Liver (tissue), 9 donors: ENCODE measurements around the gene AKAP13. TPM values are rescaled to one million over a fixed set of nuclear protein-coding genes. Genes with fewer than 3 reads are reported as not detected.

ENCODE experiments used
- DNase-seq: peaks from one replicate; pipeline ENCODE4 v3.0.0-alpha.2; 2017; ENCODE audit warnings: low spot score
- H3K27ac ChIP-seq, 2 donors: one replicate each; pipeline ENCODE4 v1.7.0; 2013; ENCODE audit warnings: inconsistent platforms in 2 of 2, low read length in 2 of 2, control low read depth in 1 of 2, low read depth in 1 of 2, mild to moderate bottlenecking in 1 of 2
- H3K27me3 ChIP-seq, 4 donors: one replicate each; pipeline versions ENCODE4 v1.6.1 to v1.7.0; 2013; ENCODE audit warnings: low read length in 3 of 4, inconsistent platforms in 1 of 4, mild to moderate bottlenecking in 1 of 4, moderate library complexity in 1 of 4; ENCODE audit not compliant: control insufficient read depth in 4 of 4, insufficient read depth in 4 of 4
- H3K36me3 ChIP-seq, 4 donors: one replicate each; pipeline versions ENCODE4 v1.6.1 to v1.7.0; 2013; ENCODE audit warnings: low read length in 3 of 4, mild to moderate bottlenecking in 3 of 4, low read depth in 1 of 4, moderate library complexity in 1 of 4; ENCODE audit not compliant: control insufficient read depth in 4 of 4, insufficient read depth in 3 of 4
- H3K4me1 ChIP-seq, 4 donors: one replicate each; pipeline versions ENCODE4 v1.6.1 to v1.7.0; 2013; ENCODE audit warnings: low read length in 3 of 4, mild to moderate bottlenecking in 3 of 4, moderate library complexity in 1 of 4; ENCODE audit not compliant: control insufficient read depth in 4 of 4, insufficient read depth in 4 of 4
- H3K4me3 ChIP-seq, 3 donors: one replicate each; pipeline versions ENCODE4 v1.6.1 to v1.7.0; 2013; ENCODE audit warnings: low read length in 3 of 3, control low read depth in 1 of 3, low read depth in 1 of 3, mild to moderate bottlenecking in 1 of 3
- H3K9ac ChIP-seq, 2 donors: one replicate each; pipeline ENCODE4 v1.7.0; 2013; ENCODE audit warnings: low read length in 2 of 2, mild to moderate bottlenecking in 2 of 2, moderate library complexity in 2 of 2, control low read depth in 1 of 2, low read depth in 1 of 2
- H3K9me3 ChIP-seq, 4 donors: one replicate each; pipeline versions ENCODE4 v1.6.1 to v1.7.0; 2013; ENCODE audit warnings: low read length in 3 of 4; ENCODE audit not compliant: control insufficient read depth in 4 of 4
- ATF3 ChIP-seq: IDR thresholded peaks from 2 replicates; pipeline ENCODE4 v1.6.1; 2016; ENCODE audit warnings: antibody characterized with exemption
- CTCF ChIP-seq: fragments of 150-350 bp; IDR thresholded peaks from 2 replicates; pipeline ENCODE4 v1.5.1; 2017; ENCODE audit warnings: improper control_type of control experiment, low read depth, low read length; ENCODE audit not compliant: missing input control
- EGR1 ChIP-seq, 2 donors: IDR thresholded peaks; 2 replicates each; pipeline ENCODE4 v1.6.1; 2016 to 2018; ENCODE audit warnings: antibody characterized with exemption in 2 of 2, low read depth in 2 of 2
- FOXA1 ChIP-seq: IDR thresholded peaks from 2 replicates; pipeline ENCODE4 v1.6.1; 2016; ENCODE audit warnings: antibody characterized with exemption
- FOXA2 ChIP-seq: IDR thresholded peaks from 2 replicates; pipeline ENCODE4 v1.6.1; 2016; ENCODE audit warnings: antibody characterized with exemption
- GABPA ChIP-seq, 2 donors: IDR thresholded peaks in 1 of 2; conservative IDR thresholded peaks in 1 of 2; 2 replicates each; pipeline ENCODE4 v1.6.1; 2016; ENCODE audit warnings: antibody characterized with exemption in 2 of 2, mild to moderate bottlenecking in 1 of 2, moderate library complexity in 1 of 2
- HNF4A ChIP-seq, 2 donors: conservative IDR thresholded peaks; 2 replicates each; pipeline ENCODE4 v1.6.1; 2016; ENCODE audit warnings: antibody characterized with exemption in 2 of 2, mild to moderate bottlenecking in 2 of 2
- HNF4G ChIP-seq: IDR thresholded peaks from 2 replicates; pipeline ENCODE4 v1.6.1; 2016; ENCODE audit warnings: antibody characterized with exemption
- JUND ChIP-seq, 2 donors: IDR thresholded peaks; 2 replicates each; pipeline ENCODE4 v1.6.1; 2016; ENCODE audit warnings: antibody characterized with exemption in 2 of 2
- NR2F2 ChIP-seq: IDR thresholded peaks from 2 replicates; pipeline ENCODE4 v1.6.1; 2016; ENCODE audit warnings: antibody characterized with exemption
- RAD21 ChIP-seq, 2 donors: IDR thresholded peaks; 2 replicates each; pipeline ENCODE4 v1.6.1; 2016; ENCODE audit warnings: antibody characterized with exemption in 2 of 2, mild to moderate bottlenecking in 2 of 2
- REST ChIP-seq: IDR thresholded peaks from 2 replicates; pipeline ENCODE4 v1.6.1; 2016; ENCODE audit warnings: antibody characterized with exemption, mild to moderate bottlenecking
- RXRA ChIP-seq, 2 donors: IDR thresholded peaks; 2 replicates each; pipeline ENCODE4 v1.6.1; 2017 to 2018; ENCODE audit warnings: antibody characterized with exemption in 2 of 2, mild to moderate bottlenecking in 1 of 2
- SP1 ChIP-seq: IDR thresholded peaks from 2 replicates; pipeline ENCODE4 v1.6.1; 2018; ENCODE audit warnings: antibody characterized with exemption, mild to moderate bottlenecking
- TAF1 ChIP-seq: conservative IDR thresholded peaks from 2 replicates; pipeline ENCODE4 v1.6.1; 2016; ENCODE audit warnings: antibody characterized with exemption, mild to moderate bottlenecking
- WGBS: extraction: QIAGEN DNeasy Blood & Tissue Kit; methylation state at CpG from one replicate; pipeline ENCODE4 v1.1.7; 2013; 5-methylcytosine and 5-hydroxymethylcytosine counted together
- polyA plus RNA-seq, 2 donors: library from polyadenylated mRNA; stranded (reverse) in 1 of 2; unstranded in 1 of 2; fragments of 200-250 nt in 1 of 2; fragments of >200 nt in 1 of 2; fragmentation: Nextera tagmentation in 1 of 2; extraction: Ambion mirVana in 1 of 2; gene quantifications; one replicate each; pipeline versions ENCODE4 v1.2.1 to v1.2.3, GENCODE V29; 2013 to 2015
- total RNA-seq, 2 donors: library from RNA; depleted of rRNA; stranded (reverse); fragments of >200 nt; gene quantifications; one replicate each; pipeline ENCODE4 v1.2.3, GENCODE V29; 2014
- donor health status: healthy.
- donor health status: healthy.
- donor health status: healthy.
- donor health status: healthy.
- donor health status: healthy.

Gene AKAP13
- total and polyA plus RNA-seq, 4 donors, result 18.6 to 92.3 (median 37.4) TPM

GRCh38 chr15:85429522-85429921 lies 49.1 kb downstream of the AKAP13 start:
- Histone ChIP-seq H3K27me3 (no peaks in the 10 kb centered on the region), H3K9ac (no peak overlapping the region), H3K9me3 (no peaks in the 10 kb centered on the region), H3K4me1 (peaks cover 0 to 4% (median 1%) of the 10 kb centered on the region in 4 donors), H3K27ac (no peak overlapping the region), H3K36me3 (no peaks in the 10 kb centered on the region), H3K4me3 (no peak overlapping the region)
- 98% methylated on average over 3 of the region's 3 CpGs for WGBS
- no peak for DNase-seq
- no peak for TF ChIP-seq FOXA2
- no peak for TF ChIP-seq TAF1
- no peak for TF ChIP-seq EGR1 (IDR thresholded peaks at IDR 0.05; ENCODE audit: low read depth in 2 of 2)
- TF ChIP-seq REST, result no peak
- TF ChIP-seq CTCF, result no peak
- no peak for TF ChIP-seq JUND (IDR thresholded peaks at IDR 0.05)
- no peak for TF ChIP-seq FOXA1
- TF ChIP-seq GABPA (IDR thresholded peaks at IDR 0.05 in 1 of 2, conservative IDR thresholded peaks at IDR 0.05 in 1 of 2), result no peak
- TF ChIP-seq HNF4A (conservative IDR thresholded peaks at IDR 0.05), result no peak
- TF ChIP-seq SP1, result no peak
- TF ChIP-seq ATF3, result no peak
- no peak for TF ChIP-seq NR2F2
- no peak for TF ChIP-seq HNF4G
- no peak for TF ChIP-seq RAD21 (IDR thresholded peaks at IDR 0.05)

- no peak overlapping the region for H3K27ac ChIP-seq
- TF ChIP-seq RXRA (IDR thresholded peaks at IDR 0.05), result no peak
- DNase-seq, result no peak
- peaks cover 0 to 4% (median 1%) of the 10 kb centered on the region in 4 donors for H3K4me1 ChIP-seq
- no peak overlapping the region for H3K9ac ChIP-seq
- no peaks in the 10 kb centered on the region for H3K27me3 ChIP-seq
- H3K4me3 ChIP-seq, result no peak overlapping the region
- 93% methylated on average over 6 of the region's 6 CpGs for WGBS
- no peaks in the 10 kb centered on the region for H3K36me3 ChIP-seq
- no peaks in the 10 kb centered on the region for H3K9me3 ChIP-seq
Measured at GRCh38 chr15:85430406-85431204, 50.2 kb downstream of the AKAP13 start.
